Activated CD4-positive, alpha-beta memory T cell treated with anti-CD3 and anti-CD28 coated beads for 36 hours (primary cell): ENCODE measurements around the gene EIF5B. TPM values are rescaled to one million over a fixed set of nuclear protein-coding genes. Genes with fewer than 3 reads are reported as not detected.

Experiments
- CTCF ChIA-PET: fragments of 350-600 bp; sonication (Branson Sonifier 250); formaldehyde crosslinking; loops from one replicate; lab custom pipeline; 2021; ENCODE audit warnings: antibody characterized with exemption, inconsistent platforms; lab: Charles Lee
- POLR2A ChIA-PET: fragments of 350-600 bp; sonication (Branson Sonifier 250); formaldehyde crosslinking; loops from one replicate; lab custom pipeline; 2021; ENCODE audit warnings: antibody characterized with exemption; lab: Charles Lee
- DNase-seq: peaks from one replicate; pipeline ENCODE4 v3.0.0-alpha.2; 2020
- H3K27ac Mint-ChIP-seq: one replicate; pipeline ENCODE4 v1.8.0; 2021; ENCODE audit warnings: mixed read lengths
- H3K27me3 Mint-ChIP-seq: one replicate; pipeline ENCODE4 v1.8.0; 2021; ENCODE audit warnings: mixed read lengths
- H3K36me3 Mint-ChIP-seq: one replicate; pipeline ENCODE4 v1.8.0; 2021; ENCODE audit warnings: mixed read lengths
- H3K4me1 Mint-ChIP-seq: one replicate; pipeline ENCODE4 v1.8.0; 2021; ENCODE audit warnings: low read depth, mixed read lengths
- H3K4me3 Mint-ChIP-seq: one replicate; pipeline ENCODE4 v1.8.0; 2021; ENCODE audit warnings: mild to moderate bottlenecking, mixed read lengths
- H3K9me3 Mint-ChIP-seq: one replicate; pipeline ENCODE4 v1.8.0; 2021; ENCODE audit warnings: mixed read lengths
- intact Hi-C: fragments of 100-400 bp; cut with micrococcal nuclease; formaldehyde crosslinking; loops from one replicate; pipeline ENCODE4 v1.15.1; 2023
- total RNA-seq, 2 experiments: library from RNA; stranded (reverse); gene quantifications; one replicate each; pipeline ENCODE4 v1.2.3, GENCODE V29; 2021

The EIF5B gene
- total RNA-seq, 2 experiments from 2014 or later, result 69.7 to 72.0 TPM

- no peak overlapping the region for H3K4me3 Mint-ChIP-seq
- intact Hi-C loops, result loop anchor here (1.0 to 2.0 kb wide), 2 partner anchors 28 to 40 kb away; partner anchors contain the start of genes EIF5B and TXNDC9
- DNase-seq, result no peak
- no peaks in the 10 kb centered on the region for H3K27me3 Mint-ChIP-seq
- H3K36me3 Mint-ChIP-seq, result peaks cover 70% of the 10 kb centered on the region
- H3K9me3 Mint-ChIP-seq, result peaks cover 7% of the 10 kb centered on the region
- ChIA-PET POLR2A (interaction anchor here (1.7 kb wide), 1 partner anchor 39 kb away, joined by 6 read pairs; the partner anchor contains the start of gene EIF5B), CTCF (no interaction called here)
- H3K27ac Mint-ChIP-seq, result peak overlapping the region; percentile 15
- H3K4me1 Mint-ChIP-seq, result peaks cover 37% of the 10 kb centered on the region
Observed at GRCh38 chr2:99376254-99376864, 39.2 kb downstream of the EIF5B start.

DNA sequence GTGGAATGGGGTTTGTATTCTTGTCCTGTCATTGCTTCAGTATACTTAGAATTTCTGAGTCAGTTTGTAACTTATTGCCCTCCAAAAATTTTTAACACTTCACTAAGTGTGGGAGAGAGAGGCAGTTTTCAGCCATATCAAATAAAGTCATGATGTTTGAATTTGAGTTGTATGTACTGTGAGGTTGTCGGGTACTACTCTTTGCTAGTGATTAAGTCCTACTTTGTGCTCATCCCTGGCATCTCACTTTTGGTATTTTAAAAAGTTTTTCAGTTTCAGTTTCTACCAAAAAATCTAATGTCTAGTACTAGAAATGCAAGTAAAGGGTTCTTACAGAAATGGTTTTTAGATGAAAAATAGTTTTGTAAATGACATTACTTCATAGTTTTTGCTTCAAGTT is 40.7 kb downstream of the EIF5B start:
- no peak for DNase-seq
- Mint-ChIP-seq H3K36me3 (peaks cover 64% of the 10 kb centered on the region), H3K27ac (peak overlapping the region; percentile 67), H3K4me3 (no peak overlapping the region), H3K9me3 (peaks cover 7% of the 10 kb centered on the region), H3K27me3 (no peaks in the 10 kb centered on the region), H3K4me1 (peaks cover 35% of the 10 kb centered on the region)
- intact Hi-C loops, result loop anchor here (2.0 kb wide), 1 partner anchor 41 kb away; the partner anchor contains the start of genes EIF5B and TXNDC9
- ChIA-PET POLR2A (interaction anchor here (1.7 kb wide), 1 partner anchor 41 kb away, joined by 6 read pairs; the partner anchor contains the start of gene EIF5B), CTCF (no interaction called here)

DNA sequence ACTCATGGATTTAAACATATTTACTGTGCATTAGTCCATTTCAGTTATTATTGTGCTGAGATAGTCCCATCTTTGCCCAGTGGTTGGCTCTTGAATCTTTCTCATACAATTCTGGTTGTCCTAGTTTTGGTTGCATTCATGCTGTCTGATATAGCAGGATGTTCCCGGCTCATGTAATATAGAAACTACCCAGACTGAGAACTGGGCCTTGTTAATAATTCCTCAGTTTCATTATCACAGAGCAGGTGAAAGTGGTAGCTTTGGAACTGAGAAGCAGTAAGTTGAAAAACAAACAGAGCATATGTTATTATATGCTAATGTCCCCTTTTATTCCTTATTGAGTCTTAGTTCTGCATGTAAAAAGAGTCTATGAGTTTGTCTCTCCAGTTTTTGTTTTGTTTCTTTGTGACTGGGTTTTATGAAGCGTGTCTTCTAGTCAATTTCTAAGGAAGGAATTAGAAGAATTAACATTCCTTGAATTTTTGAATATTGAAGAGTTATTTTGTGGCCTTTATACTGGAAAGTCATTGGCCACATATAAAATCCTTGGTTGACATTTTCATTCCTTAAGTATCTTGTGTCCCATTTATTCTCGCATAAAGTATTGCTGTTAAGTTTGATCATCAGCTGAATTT is 43.3 kb downstream of the EIF5B start:
- CTCF ChIA-PET, result interaction anchor here (1.9 kb wide), 1 partner anchor 43 kb away, joined by 5 read pairs; the partner anchor contains the start of gene EIF5B
- H3K27ac Mint-ChIP-seq, result no peak overlapping the region
- H3K36me3 Mint-ChIP-seq, result peaks cover 59% of the 10 kb centered on the region
- DNase-seq, result no peak
- POLR2A ChIA-PET, result no interaction called here
- no peaks in the 10 kb centered on the region for H3K9me3 Mint-ChIP-seq
- peaks cover 35% of the 10 kb centered on the region for H3K4me1 Mint-ChIP-seq
- no peak overlapping the region for H3K4me3 Mint-ChIP-seq
- H3K27me3 Mint-ChIP-seq, result no peaks in the 10 kb centered on the region
- intact Hi-C loops, result no loop called here

- peaks cover 52% of the 10 kb centered on the region for H3K36me3 Mint-ChIP-seq
- no peak overlapping the region for H3K27ac Mint-ChIP-seq
- H3K4me3 Mint-ChIP-seq, result no peak overlapping the region
- intact Hi-C loops, result no loop called here
- DNase-seq, result no peak
- no peaks in the 10 kb centered on the region for H3K27me3 Mint-ChIP-seq
- CTCF ChIA-PET, result interaction anchor here (0.7 kb wide), 1 partner anchor 14 kb away, joined by 3 read pairs; no protein-coding TSS in a partner anchor
- H3K4me1 Mint-ChIP-seq, result peaks cover 24% of the 10 kb centered on the region
- POLR2A ChIA-PET, result no interaction called here
- H3K9me3 Mint-ChIP-seq, result no peaks in the 10 kb centered on the region
Observed at GRCh38 chr2:99382143-99382542, 45.0 kb downstream of the EIF5B start.

GRCh38 chr2:99386011-99386410 is 48.8 kb downstream of the EIF5B start:
- ChIA-PET CTCF (interaction anchor here (2.2 kb wide), 1 partner anchor 49 kb away, joined by 5 read pairs; the partner anchor contains the start of gene EIF5B), POLR2A (no interaction called here)
- intact Hi-C loops, result no loop called here
- DNase-seq, result no peak
- H3K9me3 Mint-ChIP-seq, result no peaks in the 10 kb centered on the region
- H3K27ac Mint-ChIP-seq, result no peak overlapping the region
- H3K27me3 Mint-ChIP-seq, result no peaks in the 10 kb centered on the region
- H3K4me1 Mint-ChIP-seq, result peaks cover 3% of the 10 kb centered on the region
- peaks cover 34% of the 10 kb centered on the region for H3K36me3 Mint-ChIP-seq
- no peak overlapping the region for H3K4me3 Mint-ChIP-seq

GRCh38 chr2:99388892-99389291 is 51.7 kb downstream of the EIF5B start:
- no peaks in the 10 kb centered on the region for H3K9me3 Mint-ChIP-seq
- intact Hi-C loops, result no loop called here
- no peak for DNase-seq
- H3K4me1 Mint-ChIP-seq, result peaks cover 3% of the 10 kb centered on the region
- ChIA-PET CTCF (no interaction called here), POLR2A (no interaction called here)
- no peak overlapping the region for H3K4me3 Mint-ChIP-seq
- H3K27ac Mint-ChIP-seq, result no peak overlapping the region
- H3K27me3 Mint-ChIP-seq, result no peaks in the 10 kb centered on the region
- H3K36me3 Mint-ChIP-seq, result peaks cover 23% of the 10 kb centered on the region

DNA sequence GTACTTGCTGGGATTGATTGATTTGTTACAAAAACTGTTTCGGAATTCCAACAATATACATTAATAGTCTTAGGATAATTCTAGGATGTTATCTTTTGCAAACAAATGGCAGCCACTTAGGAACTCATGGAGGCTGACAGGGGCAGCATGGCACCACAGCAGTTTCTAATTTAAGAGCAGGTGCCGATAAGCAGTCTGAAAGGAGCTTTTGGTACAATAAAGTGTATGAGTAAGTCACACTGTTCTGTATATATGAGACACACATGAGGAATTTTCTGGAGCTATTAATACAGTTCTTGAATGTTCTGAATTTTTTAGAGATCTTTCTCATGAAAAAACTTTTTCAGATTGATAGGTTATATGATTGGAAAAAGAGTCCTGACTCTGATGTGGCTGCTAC is 52.2 kb downstream of the EIF5B start:
- peaks cover 25% of the 10 kb centered on the region for H3K36me3 Mint-ChIP-seq
- no peak overlapping the region for H3K4me3 Mint-ChIP-seq
- H3K9me3 Mint-ChIP-seq, result no peaks in the 10 kb centered on the region
- no peak for DNase-seq
- intact Hi-C loops, result no loop called here
- no peaks in the 10 kb centered on the region for H3K27me3 Mint-ChIP-seq
- H3K27ac Mint-ChIP-seq, result no peak overlapping the region
- ChIA-PET POLR2A (no interaction called here), CTCF (no interaction called here)
- peaks cover 3% of the 10 kb centered on the region for H3K4me1 Mint-ChIP-seq

- Mint-ChIP-seq H3K4me3 (no peak overlapping the region), H3K4me1 (peaks cover 3% of the 10 kb centered on the region), H3K27me3 (no peaks in the 10 kb centered on the region), H3K9me3 (no peaks in the 10 kb centered on the region), H3K27ac (no peak overlapping the region), H3K36me3 (peaks cover 23% of the 10 kb centered on the region)
- intact Hi-C loops, result no loop called here
- DNase-seq, result no peak
- CTCF ChIA-PET, result no interaction called here
- POLR2A ChIA-PET, result no interaction called here
Observed at GRCh38 chr2:99389946-99390345, 52.8 kb downstream of the EIF5B start.

DNA sequence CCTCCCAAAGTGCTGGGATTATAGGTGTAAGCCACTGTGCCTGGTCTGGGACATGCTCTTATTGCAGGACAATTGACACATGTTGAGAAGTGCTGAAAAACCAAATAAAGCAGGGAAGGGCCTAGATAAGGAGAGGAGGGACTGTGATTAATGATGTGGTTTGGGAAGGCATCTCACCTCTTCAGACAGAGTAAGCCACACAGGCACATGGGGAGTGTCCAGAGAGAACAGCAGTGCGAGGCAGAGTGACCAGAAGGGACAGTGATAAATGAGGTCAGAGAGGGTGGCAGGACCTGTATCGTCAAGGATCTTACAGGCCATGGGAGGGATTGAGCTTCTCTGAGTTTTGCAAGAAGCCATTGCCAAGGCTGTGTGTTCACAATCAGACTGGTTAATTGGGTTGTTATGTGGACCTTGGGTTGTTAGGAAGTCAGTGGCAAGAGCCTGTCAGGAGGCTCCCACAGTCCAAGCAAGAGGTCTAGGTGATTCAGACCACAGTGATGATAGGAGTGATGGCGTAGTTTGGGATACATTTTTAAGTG is 58.5 kb downstream of the EIF5B start:
- CTCF ChIA-PET, result interaction anchor here (0.5 kb wide), 1 partner anchor 14 kb away, joined by 3 read pairs; no protein-coding TSS in a partner anchor
- no peaks in the 10 kb centered on the region for H3K27me3 Mint-ChIP-seq
- DNase-seq, result no peak
- H3K4me1 Mint-ChIP-seq, result no peaks in the 10 kb centered on the region
- peaks cover 44% of the 10 kb centered on the region for H3K36me3 Mint-ChIP-seq
- no peaks in the 10 kb centered on the region for H3K9me3 Mint-ChIP-seq
- H3K27ac Mint-ChIP-seq, result no peak overlapping the region
- H3K4me3 Mint-ChIP-seq, result no peak overlapping the region
- POLR2A ChIA-PET, result interaction anchor here (0.6 kb wide), 1 partner anchor 82 kb away, joined by 3 read pairs; no protein-coding TSS in a partner anchor
- intact Hi-C loops, result no loop called here

DNA sequence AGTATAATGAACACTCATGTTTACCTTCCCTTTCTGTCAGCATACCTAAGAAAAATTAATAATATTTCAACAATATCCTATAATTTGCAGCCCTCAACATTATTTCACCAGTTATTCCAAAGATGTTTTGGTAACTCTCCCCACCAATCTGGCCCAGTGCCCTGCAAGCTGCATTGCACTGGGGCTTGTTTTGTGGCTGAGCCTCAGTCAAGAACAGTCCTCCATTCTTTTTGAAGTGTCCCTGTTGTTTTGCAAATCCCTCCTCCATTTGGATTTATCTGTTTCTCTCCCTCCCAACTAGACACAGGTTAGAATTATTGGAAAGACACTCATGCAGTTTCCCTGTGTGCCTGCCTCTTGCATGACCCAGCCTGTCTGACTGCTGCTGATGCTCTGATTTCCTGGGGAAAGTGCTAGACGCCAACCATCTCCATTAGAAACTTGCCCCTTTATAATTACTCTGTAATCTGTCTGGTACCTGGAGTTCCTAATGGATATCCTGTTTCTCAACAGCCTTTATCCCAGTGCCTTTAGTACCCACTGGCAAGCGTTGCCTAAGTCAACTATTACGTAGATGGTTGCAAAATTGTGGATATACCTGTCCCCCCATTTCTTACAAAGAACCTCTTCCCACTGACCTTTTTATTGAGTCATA is 60.2 kb downstream of the EIF5B start:
- ChIA-PET POLR2A (no interaction called here), CTCF (no interaction called here)
- H3K27ac Mint-ChIP-seq, result peak overlapping the region; percentile 10
- no peaks in the 10 kb centered on the region for H3K9me3 Mint-ChIP-seq
- H3K4me3 Mint-ChIP-seq, result no peak overlapping the region
- H3K4me1 Mint-ChIP-seq, result no peaks in the 10 kb centered on the region
- DNase-seq, result no peak
- H3K36me3 Mint-ChIP-seq, result peaks cover 43% of the 10 kb centered on the region
- intact Hi-C loops, result no loop called here
- no peaks in the 10 kb centered on the region for H3K27me3 Mint-ChIP-seq

DNA sequence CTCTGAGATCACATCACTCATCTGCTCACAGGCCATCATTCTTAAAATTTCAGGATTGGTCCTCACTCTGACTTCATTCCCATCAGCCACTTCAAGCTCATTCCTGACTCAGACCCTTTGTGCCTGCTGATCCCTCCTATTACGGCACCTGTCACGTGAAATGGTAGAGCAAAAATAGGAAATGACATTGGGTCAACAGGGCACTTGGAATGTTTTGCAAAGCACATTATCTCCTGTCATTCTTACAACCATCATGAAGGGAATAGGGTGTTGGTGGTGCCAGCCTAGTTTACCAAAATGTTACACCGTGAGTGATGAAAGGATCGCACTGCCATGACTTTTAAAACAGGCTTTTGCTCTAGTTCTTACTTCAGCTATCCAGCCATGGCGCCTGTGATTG is 61.1 kb downstream of the EIF5B start:
- Mint-ChIP-seq H3K4me3 (no peak overlapping the region), H3K27me3 (no peaks in the 10 kb centered on the region), H3K36me3 (peaks cover 48% of the 10 kb centered on the region), H3K27ac (peak overlapping the region; percentile 15), H3K9me3 (no peaks in the 10 kb centered on the region), H3K4me1 (peaks cover 4% of the 10 kb centered on the region)
- POLR2A ChIA-PET, result no interaction called here
- no peak for DNase-seq
- CTCF ChIA-PET, result interaction anchor here (1.1 kb wide), 1 partner anchor 16 kb away, joined by 4 read pairs; no protein-coding TSS in a partner anchor
- intact Hi-C loops, result no loop called here

DNA sequence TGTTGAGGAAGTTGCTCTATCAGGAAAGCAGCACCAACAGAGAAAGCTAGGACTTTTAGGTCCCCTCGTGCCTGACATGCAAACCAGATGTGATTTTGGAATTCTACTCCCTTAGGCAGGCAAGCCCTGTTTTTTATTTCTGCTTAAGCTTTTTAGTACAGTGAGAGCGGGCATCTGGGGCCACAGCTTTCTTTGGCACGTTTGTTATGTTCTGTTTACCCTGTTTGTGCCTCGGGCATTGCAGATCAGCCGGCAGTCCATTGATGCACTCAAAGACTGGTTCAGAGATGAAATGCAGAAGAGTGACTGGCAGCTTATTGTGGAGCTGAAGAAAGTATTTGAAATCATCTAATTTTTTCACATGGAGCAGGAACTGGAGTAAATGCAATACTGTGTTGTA is 61.9 kb downstream of the EIF5B start:
- peaks cover 50% of the 10 kb centered on the region for H3K36me3 Mint-ChIP-seq
- H3K27ac Mint-ChIP-seq, result no peak overlapping the region

More for the DNA sequence above, 61.9 kb downstream of the EIF5B start:
- CTCF ChIA-PET, result interaction anchor here (1.1 kb wide), 1 partner anchor 16 kb away, joined by 4 read pairs; no protein-coding TSS in a partner anchor
- POLR2A ChIA-PET, result no interaction called here
- Mint-ChIP-seq H3K4me1 (peaks cover 10% of the 10 kb centered on the region), H3K27me3 (no peaks in the 10 kb centered on the region), H3K4me3 (no peak overlapping the region), H3K9me3 (no peaks in the 10 kb centered on the region)
- no peak for DNase-seq
- intact Hi-C loops, result no loop called here
